Suppressor macrophage treated with lipopolysaccharide for 4 hours (primary cell): Measurements from ENCODE around the gene SAFB2.

ENCODE experiments used
- DNase-seq: peaks from one replicate; pipeline ENCODE4 v3.0.0-alpha.2; 2020

SAFB2 gene

DNA sequence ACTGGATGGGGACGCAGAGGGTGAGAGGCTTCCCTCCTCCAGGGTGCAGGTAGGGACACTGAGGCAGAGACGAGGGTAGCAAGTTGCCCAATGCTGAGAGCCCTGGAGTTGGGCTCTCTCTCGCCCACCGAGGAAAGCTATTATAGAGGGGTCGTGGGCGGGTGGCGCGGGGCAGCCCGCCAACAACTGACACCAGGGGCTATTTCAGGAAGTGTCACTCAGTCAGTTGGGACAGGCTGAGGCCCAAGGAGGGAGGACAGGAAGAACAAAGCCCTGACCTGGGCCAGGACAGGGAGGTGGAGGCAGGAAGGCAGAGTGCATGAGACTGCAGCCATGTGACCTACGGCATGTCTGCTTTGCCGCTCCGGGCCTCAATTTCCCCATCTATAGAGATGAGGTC lies 84.7 kb downstream of the SAFB2 start:
- no peak for DNase-seq
